Choroid plexus epithelial cell (primary cell): ENCODE data around the gene REXO1.

Experiments used
- DNase-seq: peaks from one replicate; pipeline ENCODE4 v3.0.0-alpha.2; 2010; ENCODE audit warnings: low read depth
- H3K4me3 ChIP-seq: 2 replicates; pipeline ENCODE4 v1.5.1; 2011; ENCODE audit warnings: low read depth, mild to moderate bottlenecking, control low read depth, low read length, moderate library complexity
- CTCF ChIP-seq: conservative IDR thresholded peaks from 2 replicates; pipeline ENCODE4 v1.5.1; 2011; ENCODE audit warnings: low read depth, mild to moderate bottlenecking, control low read depth, inconsistent platforms, low read length, moderate library complexity

Gene REXO1

DNA sequence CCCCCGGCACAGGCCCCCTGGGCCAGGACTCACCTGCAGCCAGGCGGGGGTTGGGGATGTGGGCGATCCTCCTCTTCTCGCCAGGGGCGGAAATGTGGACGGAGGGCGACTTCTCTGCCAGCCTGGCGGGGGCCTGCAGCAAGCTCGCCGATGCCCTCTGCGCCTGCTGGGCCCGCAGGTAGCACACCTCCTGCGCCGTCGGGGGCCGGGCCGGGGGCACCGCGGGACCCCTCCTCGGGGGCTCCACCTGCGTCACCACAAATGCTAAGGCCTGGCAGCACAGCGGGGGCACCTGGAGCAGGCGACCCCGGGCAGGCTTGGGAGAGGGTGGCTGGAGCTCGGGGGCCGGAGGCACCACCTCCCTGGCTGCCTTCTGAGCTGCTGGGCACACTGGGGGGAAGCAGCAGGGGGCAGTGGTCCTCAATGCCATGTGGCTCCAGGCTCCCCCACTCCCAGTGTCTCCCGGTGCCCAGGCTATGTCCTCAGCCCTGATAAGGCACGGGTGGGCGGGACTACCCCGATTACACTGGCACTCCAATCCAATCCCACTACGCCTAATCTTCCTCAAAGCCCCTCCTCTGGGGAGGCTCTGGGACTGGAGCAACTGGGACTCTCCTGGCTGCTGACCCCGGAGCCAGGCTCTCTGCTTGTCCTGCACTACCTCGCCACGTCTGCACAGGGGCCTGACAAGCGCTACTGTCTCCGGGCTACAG lies 24.6 kb downstream of the REXO1 start:
- DNase-seq = no peak
- no peak overlapping the region for H3K4me3 ChIP-seq
- no peak for TF ChIP-seq CTCF

DNA sequence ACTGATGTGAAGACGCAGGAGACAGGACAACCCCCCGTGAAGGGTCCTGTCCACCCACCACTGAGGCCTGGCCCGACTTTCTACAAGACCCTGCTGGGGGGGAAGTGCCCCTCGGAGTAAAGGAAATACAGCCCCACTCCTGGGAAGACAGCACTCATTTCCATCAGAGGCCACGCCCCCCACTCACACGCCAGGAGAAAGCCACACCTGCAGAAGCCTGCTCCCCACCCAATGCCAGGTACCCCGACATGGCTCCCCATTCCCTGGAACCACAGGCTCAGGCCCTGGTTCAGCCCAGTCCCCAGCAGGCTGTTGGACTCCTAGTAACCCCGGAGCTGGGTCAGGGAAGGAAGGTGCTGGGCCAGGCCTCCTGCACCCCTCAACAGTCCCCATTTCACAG lies 25.3 kb downstream of the REXO1 start:
- no peak for TF ChIP-seq CTCF
- DNase-seq = no peak
- H3K4me3 ChIP-seq = no peak overlapping the region

DNA sequence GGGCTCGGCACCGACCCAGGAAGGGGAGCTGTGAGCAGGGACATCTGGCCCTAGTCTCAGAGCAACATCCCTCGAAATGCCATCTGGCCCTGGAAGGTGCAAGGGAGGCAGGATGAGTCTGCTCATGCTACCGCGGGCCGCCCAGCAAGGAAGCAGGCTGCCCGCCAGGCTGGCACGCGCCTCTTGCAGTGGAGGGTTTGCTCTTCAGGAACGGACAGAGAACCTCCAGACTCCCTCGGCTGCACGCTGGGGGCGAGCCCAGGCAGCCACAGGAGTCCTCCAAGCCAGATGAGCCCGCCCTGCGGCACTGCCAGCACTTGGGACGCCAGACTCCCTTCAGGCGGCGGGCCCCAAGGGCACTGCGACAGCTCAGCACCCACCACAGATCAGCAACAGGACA lies 26.1 kb downstream of the REXO1 start:
- no peak for TF ChIP-seq CTCF
- H3K4me3 ChIP-seq = no peak overlapping the region
- no peak for DNase-seq

- no peak for TF ChIP-seq CTCF
- DNase-seq = no peak
- no peak overlapping the region for H3K4me3 ChIP-seq
Measured at GRCh38 chr19:1819341-1820255, 28.7 kb downstream of the REXO1 start.

DNA sequence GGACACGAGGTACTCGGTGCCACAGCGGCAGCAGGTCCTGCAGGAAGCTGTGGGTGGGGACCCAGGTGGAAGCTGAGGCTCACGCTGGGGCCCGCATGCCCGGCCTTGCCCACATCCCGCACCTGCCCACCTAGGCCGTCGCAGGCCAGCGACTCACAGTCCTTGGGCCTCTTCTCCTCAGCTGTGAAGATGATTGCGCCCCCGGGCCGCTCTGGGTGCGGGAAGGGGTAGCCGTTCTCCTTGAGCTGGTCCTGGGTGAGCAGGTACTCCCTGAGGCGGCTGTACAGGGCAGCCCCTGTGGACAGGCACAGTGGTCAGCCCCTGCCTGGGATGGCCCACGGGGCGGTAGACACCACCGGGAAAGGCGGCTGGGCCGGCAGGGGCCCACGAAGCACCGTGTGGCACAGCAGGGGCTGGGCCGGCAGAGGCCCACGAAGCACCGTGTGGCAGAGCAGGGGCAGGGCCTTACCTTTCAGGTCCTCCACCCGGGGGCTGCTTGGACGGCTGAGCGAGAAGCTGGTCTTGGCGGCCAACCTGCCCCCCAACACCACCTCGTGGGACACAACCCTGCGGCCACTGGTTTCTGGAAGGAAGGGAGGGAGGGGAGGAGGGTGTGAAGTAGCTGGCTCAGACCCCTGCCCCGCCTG lies 29.6 kb downstream of the REXO1 start:
- DNase-seq = no peak
- TF ChIP-seq CTCF = no peak
- H3K4me3 ChIP-seq = no peak overlapping the region

DNA sequence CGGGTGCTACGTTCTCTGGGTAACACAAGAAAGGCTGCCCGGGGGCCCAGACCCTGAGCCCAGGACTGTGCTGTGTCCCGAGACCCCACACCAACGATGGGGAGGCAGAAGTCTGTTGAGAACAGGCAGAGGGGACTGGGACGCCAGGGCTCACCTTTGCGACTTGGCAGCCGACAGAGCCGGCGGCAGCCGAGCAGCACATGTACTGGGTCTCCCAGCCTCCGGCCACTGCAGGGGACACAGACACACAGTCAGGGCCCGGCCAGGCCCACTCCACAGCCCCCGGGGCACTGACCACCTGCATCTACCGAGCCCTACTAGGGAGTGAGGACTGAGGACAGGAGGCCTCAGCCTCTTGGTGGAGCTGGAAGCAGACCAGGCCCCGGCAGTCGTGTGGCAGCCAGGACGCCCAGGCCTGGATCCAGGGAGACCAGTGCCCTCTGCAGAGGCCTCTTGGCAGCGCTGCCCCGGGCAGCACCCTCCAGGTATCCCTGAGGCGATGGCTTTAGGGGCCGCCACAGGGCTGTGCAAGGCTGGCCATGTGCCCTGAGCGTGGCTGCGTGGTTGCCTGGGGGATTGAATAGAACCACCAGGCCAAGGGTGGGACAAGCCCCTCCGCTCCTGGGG lies 30.6 kb downstream of the REXO1 start:
- no peak overlapping the region for H3K4me3 ChIP-seq
- TF ChIP-seq CTCF = no peak
- DNase-seq = no peak
